ENCODE results near the gene KMT2A. TPM values are rescaled to one million over a fixed set of nuclear protein-coding genes. Genes with fewer than 3 reads are reported as not detected.
A peak's percentile ranks its signal among the peaks of the same experiment; 100 is the strongest.

The KMT2A gene
- total RNA-seq, 1 experiment from 2014 or later, result 62.0 TPM

DNA sequence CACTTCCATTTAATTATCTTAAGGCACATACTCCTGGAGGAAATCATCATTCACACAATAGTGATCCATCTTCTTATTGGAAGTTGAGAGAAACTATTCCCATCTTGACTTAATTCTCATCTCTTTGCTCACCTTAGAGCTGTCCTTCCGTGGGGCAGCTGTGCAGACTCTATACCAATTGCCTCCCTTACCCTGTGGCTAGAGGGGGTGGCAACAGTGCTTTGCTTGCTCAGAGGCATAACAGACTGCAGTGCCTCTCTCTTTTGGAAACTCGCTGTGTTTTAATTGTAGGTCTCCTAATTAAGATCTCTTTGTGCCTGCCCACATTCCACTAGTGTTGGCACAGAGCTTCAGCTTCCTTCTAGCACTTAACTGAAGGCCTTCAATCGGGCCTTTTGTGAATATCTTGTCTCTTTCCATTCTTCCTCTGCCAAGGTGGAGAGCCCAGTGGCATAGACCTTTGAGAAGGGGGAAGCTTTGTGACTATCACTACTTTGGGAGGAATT, 5.5 kb downstream of the KMT2A start:
- Histone ChIP-seq H3T11ph (ENCODE audit: low read length) (no peak overlapping the region), H2AK5ac (ENCODE audit: insufficient read length, low read length) (no peak overlapping the region), H3K18ac (ENCODE audit: insufficient read length, low read depth, low read length) (no peak overlapping the region), H3K56ac (ENCODE audit: insufficient read length, low read depth, low read length) (no peak overlapping the region), H4K20me1 (ENCODE audit: control insufficient read depth, insufficient read depth, insufficient read length) (no peaks in the 10 kb centered on the region), H3K27ac (ENCODE audit: insufficient read length, low read depth, low read length) (no peak overlapping the region), H3K79me1 (ENCODE audit: insufficient read depth, low read depth, low read length, poor library complexity, severe bottlenecking) (peaks cover 10% of the 10 kb centered on the region), H2BK5ac (ENCODE audit: insufficient read length, low read length) (no peak overlapping the region), H3K9me3 (ENCODE audit: control insufficient read depth, low read depth, low read length) (no peaks in the 10 kb centered on the region), H3K23me2 (ENCODE audit: insufficient read length, low read depth, low read length, poor library complexity, severe bottlenecking) (peaks cover 15% of the 10 kb centered on the region), H3K4ac (ENCODE audit: low read depth, low read length) (no peak overlapping the region), H2BK12ac (ENCODE audit: insufficient read length, low read depth, low read length) (no peak overlapping the region), H3K14ac (ENCODE audit: insufficient read depth, low read length) (no peak overlapping the region), H4K91ac (ENCODE audit: insufficient read length, low read depth, low read length) (no peak overlapping the region), H3K79me2 (ENCODE audit: insufficient read depth, low read length) (peaks cover 56% of the 10 kb centered on the region; the same call in 1 of the 2 replicates), H2AFZ (ENCODE audit: low read length) (no peak overlapping the region), H3K4me1 (ENCODE audit: insufficient read depth, low read length) (0 out of 2 replicates have a peak, but pooled peaks cover 4% of the 10 kb centered on the region), H2BK120ac (ENCODE audit: low read depth, low read length, poor library complexity, severe bottlenecking) (no peak overlapping the region), H2BK20ac (ENCODE audit: low read depth, low read length, poor library complexity, severe bottlenecking) (no peak overlapping the region), H3K27me3 (ENCODE audit: insufficient read depth, low read length) (no peaks in the 10 kb centered on the region), H4K5ac (ENCODE audit: insufficient read length, low read depth, low read length) (no peak overlapping the region), H4K8ac (replicated peaks; ENCODE audit: insufficient read length, low read depth, low read length) (no peak overlapping the region), H3K9ac (ENCODE audit: extremely low read depth, insufficient read length, low read length) (no peak overlapping the region), H2BK15ac (ENCODE audit: low read depth, low read length) (no peak overlapping the region), H3K4me2 (ENCODE audit: insufficient read depth, insufficient read length, low read length) (no peak overlapping the region), H3K23ac (ENCODE audit: insufficient read length, low read depth, low read length) (no peak overlapping the region)
- Mint-ChIP-seq H3K27me3 (ENCODE audit: low read depth) (no peaks in the 10 kb centered on the region), H3K36me3 (ENCODE audit: insufficient read depth in 1 of 3, low read depth in 3 of 3) (peaks cover 6 to 38% (median 8%) of the 10 kb centered on the region in 3 experiments; a peak in 6 of 7 replicates), H3K4me3 (peak overlapping the region in 1 of 2 experiments; percentile 59; a peak in 3 of 5 replicates), H3K9me3 (no peaks in the 10 kb centered on the region), H3K27ac (peak overlapping the region; percentile 9 to 65 (median 37); a peak in 4 of 7 replicates), H3K4me1 (peaks cover 52 to 65% of the 10 kb centered on the region in 2 experiments)
- DNase-seq, result no peak
- no CpG with 5 or more reads among the region's 3 CpGs for WGBS (ENCODE audit: extremely low coverage, insufficient read length, low lambda C conversion rate)
- TF ChIP-seq, protein P1, sequence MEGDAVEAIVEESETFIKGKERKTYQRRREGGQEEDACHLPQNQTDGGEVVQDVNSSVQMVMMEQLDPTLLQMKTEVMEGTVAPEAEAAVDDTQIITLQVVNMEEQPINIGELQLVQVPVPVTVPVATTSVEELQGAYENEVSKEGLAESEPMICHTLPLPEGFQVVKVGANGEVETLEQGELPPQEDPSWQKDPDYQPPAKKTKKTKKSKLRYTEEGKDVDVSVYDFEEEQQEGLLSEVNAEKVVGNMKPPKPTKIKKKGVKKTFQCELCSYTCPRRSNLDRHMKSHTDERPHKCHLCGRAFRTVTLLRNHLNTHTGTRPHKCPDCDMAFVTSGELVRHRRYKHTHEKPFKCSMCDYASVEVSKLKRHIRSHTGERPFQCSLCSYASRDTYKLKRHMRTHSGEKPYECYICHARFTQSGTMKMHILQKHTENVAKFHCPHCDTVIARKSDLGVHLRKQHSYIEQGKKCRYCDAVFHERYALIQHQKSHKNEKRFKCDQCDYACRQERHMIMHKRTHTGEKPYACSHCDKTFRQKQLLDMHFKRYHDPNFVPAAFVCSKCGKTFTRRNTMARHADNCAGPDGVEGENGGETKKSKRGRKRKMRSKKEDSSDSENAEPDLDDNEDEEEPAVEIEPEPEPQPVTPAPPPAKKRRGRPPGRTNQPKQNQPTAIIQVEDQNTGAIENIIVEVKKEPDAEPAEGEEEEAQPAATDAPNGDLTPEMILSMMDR (conservative IDR thresholded peaks at IDR 0.05), result no peak
